GM12865 (cell line): ENCODE measurements around the gene MCFD2.
"Not testable (repeated sequence)": the region's sequence is repeated elsewhere in the genome, so short reads cannot be mapped to it uniquely, and the experiment has no call there.

ENCODE experiments used
- DNase-seq: peaks from one replicate; pipeline ENCODE4 v3.0.0; 2010; ENCODE audit warnings: low read depth
- H3K4me3 ChIP-seq: 2 replicates; pipeline ENCODE4 v1.5.1; 2011; ENCODE audit warnings: mild to moderate bottlenecking, low read depth, low read length, control low read depth
- CTCF ChIP-seq: IDR thresholded peaks from 2 replicates; pipeline ENCODE4 v1.5.1; 2011; ENCODE audit warnings: low read length, control low read depth, low read depth, inconsistent platforms; ENCODE audit not compliant: insufficient read depth; ENCODE audit errors: missing control alignments

MCFD2 gene

DNA sequence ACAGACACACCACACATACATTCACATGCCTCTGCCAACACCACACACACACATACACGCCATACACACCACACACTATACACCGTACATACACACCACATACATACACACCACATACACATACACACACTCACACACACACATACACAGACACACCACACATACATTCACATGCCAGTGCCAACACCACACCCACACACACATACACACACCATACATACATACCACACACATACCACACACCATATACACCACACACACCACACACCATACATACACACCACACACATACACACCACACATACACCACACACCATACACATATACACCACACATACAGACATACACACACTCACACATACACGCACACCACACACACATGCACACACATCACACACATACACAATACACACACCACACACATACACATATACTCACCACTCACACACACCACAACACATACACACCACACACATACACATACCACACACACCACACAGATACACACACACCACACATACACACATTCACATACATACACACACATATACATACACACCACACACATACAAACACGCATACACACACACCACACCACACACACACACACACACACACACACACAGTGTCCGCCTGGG is 37.2 kb downstream of the MCFD2 start:
- DNase-seq: no peak
- TF ChIP-seq CTCF: no peak
- no peak overlapping the region for H3K4me3 ChIP-seq

DNA sequence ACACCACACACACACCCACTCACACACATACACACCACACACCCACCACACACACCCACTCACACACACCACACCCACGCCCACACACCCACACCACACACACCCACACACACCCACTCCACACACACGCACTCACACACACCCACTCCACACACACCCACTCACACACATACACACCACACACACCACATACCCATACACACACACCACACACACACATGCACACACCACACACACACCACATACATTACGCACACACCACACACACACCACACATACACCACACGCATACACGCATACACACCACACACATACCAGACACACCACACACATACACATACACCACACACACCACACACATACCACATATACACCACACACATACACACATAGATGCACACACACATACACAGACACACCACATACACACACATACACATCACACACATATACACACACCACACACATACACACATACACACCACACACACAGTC is 37.9 kb downstream of the MCFD2 start:
- no peak for TF ChIP-seq CTCF
- DNase-seq: no peak
- H3K4me3 ChIP-seq: no peak overlapping the region

- TF ChIP-seq CTCF: no peak
- DNase-seq: peak; percentile 53
- no peak overlapping the region for H3K4me3 ChIP-seq
These were observed 38.7 kb downstream of the MCFD2 start for GRCh38 chr2:46876741-46877384.

GRCh38 chr2:46875962-46876689 is 39.5 kb downstream of the MCFD2 start:
- DNase-seq: peak; percentile 10

DNA sequence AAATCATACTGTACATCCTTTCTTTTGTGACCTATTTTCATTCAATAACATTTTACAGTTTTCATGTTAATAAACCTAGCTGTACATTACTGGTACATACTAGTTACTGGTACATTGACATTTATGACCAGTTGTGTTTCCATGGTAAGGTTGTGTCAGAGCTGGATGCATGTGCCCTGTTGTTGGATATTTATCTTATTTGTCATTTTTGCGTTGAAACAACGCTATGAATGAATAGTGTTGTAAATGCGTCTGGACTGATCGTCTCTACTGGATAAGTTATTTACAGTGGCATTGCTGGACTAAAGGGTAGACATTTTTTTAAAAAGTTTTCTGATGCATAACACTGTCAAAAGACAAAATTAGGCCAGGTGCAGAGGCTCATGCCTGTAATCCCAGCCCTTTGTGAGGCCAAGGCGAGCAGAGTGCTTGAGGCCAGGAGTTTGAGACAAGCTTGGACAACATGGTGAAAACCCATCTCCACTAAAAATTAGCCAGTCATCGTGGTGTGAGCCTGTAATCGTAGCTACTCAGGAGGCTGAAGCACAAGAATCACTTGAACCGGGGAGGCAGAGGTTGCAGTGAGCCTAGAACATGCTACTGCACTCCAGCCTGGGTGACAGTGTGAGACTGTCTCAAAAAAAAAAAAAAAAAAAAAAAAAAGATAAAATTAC is 40.2 kb downstream of the MCFD2 start:
- no peak for TF ChIP-seq CTCF
- H3K4me3 ChIP-seq: no peak overlapping the region
- DNase-seq: no peak

More at GRCh38 chr2:46875962-46876689, 39.5 kb downstream of the MCFD2 start:
- not testable (repeated sequence) for H3K4me3 ChIP-seq

DNA sequence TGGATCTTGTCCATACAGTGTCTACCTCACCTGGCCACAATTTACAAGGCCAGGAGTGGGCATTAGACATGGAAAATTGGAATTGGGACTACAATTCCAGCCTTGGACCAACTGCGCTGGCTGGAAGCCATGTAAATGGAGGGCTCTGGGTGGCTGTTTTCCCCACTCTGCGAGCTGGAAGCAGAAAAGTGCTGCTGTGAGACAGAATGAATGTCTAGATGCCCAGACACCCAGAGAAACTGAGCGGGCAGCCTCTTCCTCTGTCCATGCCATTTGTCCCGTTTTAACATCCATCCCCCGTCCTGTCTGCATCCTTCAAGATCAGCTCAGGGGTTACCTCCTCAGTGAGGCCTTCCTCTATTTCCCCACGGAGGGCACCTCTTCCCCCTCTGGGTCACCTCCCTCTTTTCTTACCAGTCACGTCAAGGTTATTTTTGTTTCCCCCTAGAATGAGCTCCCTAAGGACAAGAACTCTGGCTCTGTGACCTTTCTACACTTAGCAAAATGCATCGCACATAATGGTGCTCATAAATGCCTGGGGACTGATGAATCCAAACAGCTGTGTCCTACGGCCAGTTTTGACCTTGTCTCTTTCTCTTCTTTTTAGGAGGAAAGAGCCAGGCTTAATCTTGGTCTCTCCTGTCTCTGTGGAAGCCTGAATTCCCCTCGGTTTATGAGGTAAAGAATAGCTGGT is 41.2 kb downstream of the MCFD2 start:
- TF ChIP-seq CTCF: no peak
- DNase-seq: no peak
- no peak overlapping the region for H3K4me3 ChIP-seq
